GM18519 (cell line): Measurements from ENCODE around the gene MLPH.

Experiments
- ATAC-seq: cut with Tn5 transposase; IDR thresholded peaks from one replicate; pipeline ENCODE4 v1.9.1; 2021; ENCODE audit warnings: mild to moderate bottlenecking, moderate library complexity; ENCODE audit not compliant: unreplicated experiment, low FRiP score

Gene MLPH

DNA sequence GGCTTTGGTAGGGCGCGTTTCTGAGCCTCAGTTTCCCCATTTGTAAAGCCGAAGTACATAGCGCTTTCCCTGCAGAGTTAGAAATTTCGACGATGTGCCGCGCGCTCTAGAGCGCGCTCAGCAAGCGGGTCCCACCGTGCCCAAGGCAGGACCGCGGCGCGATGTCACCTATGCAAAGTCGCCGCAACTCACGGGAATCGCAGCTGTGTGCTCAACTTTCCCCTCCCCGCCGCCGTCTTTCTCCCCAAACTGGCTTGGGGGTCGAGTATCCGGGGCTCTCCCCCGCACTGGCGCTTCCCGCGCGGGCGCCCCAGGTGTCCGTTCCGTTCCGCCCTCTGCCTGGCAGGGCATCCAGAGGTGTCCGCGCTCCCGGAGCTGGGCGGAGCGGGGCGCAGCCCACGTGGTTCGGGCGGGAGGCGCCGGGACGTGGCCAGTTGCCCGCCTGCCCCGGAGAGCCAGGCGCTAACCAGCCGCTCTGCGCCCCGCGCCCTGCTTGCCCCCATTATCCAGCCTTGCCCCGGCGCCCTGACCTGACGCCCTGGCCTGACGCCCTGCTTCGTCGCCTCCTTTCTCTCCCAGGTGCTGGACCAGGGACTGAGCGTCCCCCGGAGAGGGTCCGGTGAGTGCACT lies at the start of gene MLPH:
TSS of gene MLPH (plus strand) at position 433 of the 630 bp plus-strand sequence. CDS start 6,176 bp downstream, outside the sequence.
- no peak for ATAC-seq

- no peak for ATAC-seq
Observed at GRCh38 chr2:237437566-237437965, 49.5 kb upstream of the MLPH start.

DNA sequence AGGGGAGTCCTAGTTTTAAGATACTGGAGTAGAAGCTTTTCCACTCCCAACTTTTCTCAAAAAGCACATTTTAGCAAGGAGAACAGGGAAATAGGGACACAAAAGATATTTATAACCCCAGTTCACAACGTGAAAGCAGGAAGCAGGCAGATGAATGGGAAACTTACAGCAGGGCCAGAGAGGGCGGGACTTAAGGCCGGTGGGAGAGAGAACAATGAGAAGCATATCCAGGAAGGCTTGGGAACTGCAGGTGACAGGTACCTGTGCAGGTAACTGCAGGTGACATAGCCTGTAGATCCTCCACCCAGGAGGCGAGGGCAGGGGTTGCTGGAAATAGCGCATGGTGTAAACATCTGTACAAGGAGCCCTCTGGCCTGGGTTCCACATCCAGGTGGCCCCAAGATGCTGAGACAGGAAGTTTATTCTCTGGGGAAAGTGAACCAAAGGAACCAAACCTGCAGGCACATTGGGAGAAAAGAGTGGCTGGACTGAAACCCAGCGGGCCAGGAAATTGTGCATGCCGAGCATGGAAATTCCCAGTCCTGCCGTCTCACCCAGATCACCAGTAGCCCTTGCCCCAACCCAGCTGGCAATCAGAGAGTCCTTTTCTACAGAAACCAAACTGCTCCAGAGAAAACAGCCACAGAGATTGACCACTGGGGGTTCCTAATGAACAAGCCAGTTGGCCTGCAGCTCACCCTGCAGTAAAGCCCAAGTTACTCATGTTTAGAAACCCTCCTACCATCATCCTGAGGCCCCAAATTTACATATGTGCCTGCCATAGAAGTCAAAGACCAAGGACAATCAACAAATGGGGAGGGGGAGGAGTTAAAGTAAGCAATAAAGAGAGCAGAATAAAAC lies 48.7 kb upstream of the MLPH start:
- ATAC-seq, result no peak

GRCh38 chr2:237440819-237441281 lies 46.2 kb upstream of the MLPH start:
- no peak for ATAC-seq

GRCh38 chr2:237441605-237442274 lies 45.3 kb upstream of the MLPH start:
- ATAC-seq, result no peak

DNA sequence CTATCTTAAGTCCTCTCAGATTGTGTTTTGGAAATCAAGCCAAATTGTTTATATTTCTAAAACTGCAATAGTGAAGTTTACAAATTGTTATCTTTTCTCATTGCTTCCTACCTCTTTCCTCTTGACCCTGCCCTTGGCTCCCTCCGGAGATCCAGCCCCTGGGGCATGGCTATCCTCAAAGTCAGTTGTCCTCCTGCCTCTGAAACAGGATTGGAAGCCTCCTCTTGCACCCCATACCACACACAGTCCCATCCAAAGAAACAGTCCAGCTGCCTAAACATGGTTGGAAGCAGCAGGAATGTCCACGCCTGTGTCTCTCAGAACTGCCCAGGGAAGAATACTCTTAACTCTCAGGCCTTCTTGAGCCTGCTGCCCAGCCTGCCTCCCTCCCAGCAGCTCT lies 43.0 kb upstream of the MLPH start:
- no peak for ATAC-seq

- no peak for ATAC-seq
Observed at GRCh38 chr2:237445611-237446337, 41.3 kb upstream of the MLPH start.

DNA sequence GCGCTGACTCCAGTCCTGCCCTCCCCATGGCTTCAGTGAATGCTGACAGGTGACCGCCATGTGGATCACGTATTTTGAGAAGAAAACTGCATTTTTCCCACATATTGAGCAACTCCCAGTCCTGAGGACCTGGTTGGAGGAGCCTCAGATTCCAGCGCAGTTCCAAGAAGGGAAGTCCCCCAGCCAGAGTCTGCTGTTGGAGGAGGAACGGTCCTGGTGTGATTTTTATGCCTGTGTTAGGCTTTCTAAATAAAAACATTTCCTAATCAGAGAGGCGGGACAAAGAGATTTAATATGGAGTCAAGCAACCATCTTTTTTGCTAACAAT lies 40.7 kb upstream of the MLPH start:
- ATAC-seq, result no peak

DNA sequence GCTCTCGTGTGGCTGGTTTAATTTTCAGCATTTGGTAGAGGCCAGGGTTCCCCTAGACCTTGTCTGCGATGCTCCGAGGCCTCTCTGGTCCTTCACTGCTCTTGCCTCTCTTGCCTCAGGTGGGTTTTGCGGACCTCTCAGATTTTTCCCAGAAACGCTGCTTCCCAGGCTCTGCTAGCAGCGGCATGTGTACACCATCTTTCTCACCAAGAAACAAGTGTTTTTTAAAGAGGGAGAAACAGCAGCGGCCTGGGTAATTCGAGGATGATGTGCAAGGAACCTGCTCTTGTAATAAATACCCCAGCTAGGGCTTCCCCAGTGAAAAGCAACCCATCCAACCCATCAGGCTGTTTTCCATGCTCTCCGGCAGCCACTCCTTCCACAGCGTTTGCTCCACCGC lies 39.6 kb upstream of the MLPH start:
- no peak for ATAC-seq

GRCh38 chr2:237448171-237448570 lies 38.9 kb upstream of the MLPH start:
- no peak for ATAC-seq

- ATAC-seq, result no peak
Observed at GRCh38 chr2:237448626-237449025, 38.4 kb upstream of the MLPH start.

- ATAC-seq, result no peak
Observed at GRCh38 chr2:237449193-237449881, 37.7 kb upstream of the MLPH start.

- ATAC-seq, result no peak
Observed at GRCh38 chr2:237450108-237450507, 36.9 kb upstream of the MLPH start.

- ATAC-seq, result no peak
Observed at GRCh38 chr2:237450583-237450982, 36.5 kb upstream of the MLPH start.

DNA sequence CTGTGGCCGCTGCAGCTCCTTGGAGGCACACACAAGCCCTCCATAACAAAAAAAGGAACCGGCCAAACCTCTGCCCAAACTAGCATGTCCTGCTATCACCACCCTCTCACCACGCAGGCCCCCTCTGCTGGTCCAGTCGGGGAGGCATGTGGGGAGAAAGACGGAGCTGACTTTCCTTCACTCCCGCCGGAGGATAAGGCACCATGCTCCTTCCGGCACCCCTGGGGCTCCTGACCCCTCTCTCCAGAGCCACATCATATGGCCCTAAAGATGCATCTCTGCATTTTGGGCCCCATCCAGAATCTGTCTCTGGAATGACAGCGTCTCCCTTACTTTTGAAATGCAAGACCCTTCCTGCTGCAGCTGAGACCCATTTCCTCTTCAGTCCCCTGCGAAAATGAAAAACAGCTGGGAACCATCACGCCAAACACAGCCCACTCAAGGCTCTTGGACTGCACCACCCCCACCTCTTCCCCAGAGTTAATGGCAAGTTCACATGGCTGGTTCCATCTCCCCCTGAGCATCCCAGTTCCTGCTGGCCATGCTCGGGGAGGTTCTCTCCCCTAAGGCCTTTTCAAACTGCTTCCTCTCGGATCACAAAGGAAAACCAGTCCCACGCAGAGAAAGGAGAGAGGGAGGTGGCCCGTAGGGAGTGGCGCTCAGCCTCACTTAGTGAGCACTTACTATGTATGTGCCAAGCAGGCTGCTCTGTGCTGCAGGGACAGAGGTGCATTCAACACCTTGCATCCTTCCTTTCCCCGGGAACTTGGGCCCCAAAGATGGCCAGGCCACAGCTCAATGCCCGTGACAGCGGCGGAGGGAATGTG lies 35.2 kb upstream of the MLPH start:
- no peak for ATAC-seq

GRCh38 chr2:237452861-237453260 lies 34.2 kb upstream of the MLPH start:
- ATAC-seq, result no peak

DNA sequence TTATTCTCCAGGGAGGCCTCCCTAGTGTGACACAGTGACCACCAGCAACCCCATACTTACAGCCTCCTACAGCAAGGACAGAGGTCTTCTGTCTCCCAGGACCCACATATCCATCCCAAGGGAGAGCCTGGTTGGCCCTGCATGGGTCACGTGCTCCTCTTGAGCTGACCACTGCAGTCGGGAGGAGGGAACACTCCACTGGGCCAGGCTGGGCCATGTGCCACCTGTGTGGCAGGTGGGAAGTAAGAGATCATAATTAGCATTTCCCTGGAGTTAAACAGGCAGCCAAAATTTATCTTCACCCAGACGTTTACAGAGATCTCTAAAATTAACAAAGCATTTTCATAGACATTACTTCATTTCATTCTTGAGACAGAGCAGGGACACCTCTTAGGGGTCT lies 33.4 kb upstream of the MLPH start:
- ATAC-seq, result no peak

- ATAC-seq, result no peak
Observed at GRCh38 chr2:237455764-237456163, 31.3 kb upstream of the MLPH start.

GRCh38 chr2:237456200-237456843 lies 30.7 kb upstream of the MLPH start:
- no peak for ATAC-seq
